Gastrocnemius medialis (tissue), 4 donors: ENCODE results near the gene MYMX. TPM values are rescaled to one million over a fixed set of nuclear protein-coding genes. Genes with fewer than 3 reads are reported as not detected.
A peak's percentile ranks its signal among the peaks of the same experiment; 100 is the strongest.

Source experiments
- ATAC-seq, 2 donors: fragments of 150-250 bp; one replicate each; pipeline ENCODE4 v1.9.1; 2016
- DNase-seq, 2 donors: peaks; one replicate each; pipeline ENCODE4 v3.0.0-alpha.2; 2019
- H3K27ac ChIP-seq, 4 donors: fragments of 200-600 bp; sonication (generic); 1 replicate in 1 of 4; 2 replicates in 3 of 4; pipeline ENCODE4 v1.5.1; 2016 to 2018; ENCODE audit warnings: mild to moderate bottlenecking in 2 of 4, moderate library complexity in 1 of 4
- H3K27me3 ChIP-seq, 3 donors: fragments of 200-600 bp; sonication (generic) in 2 of 3; 1 replicate in 1 of 3; 2 replicates in 2 of 3; pipeline versions ENCODE4 v1.5.1 to v1.6.0; 2016 to 2019; ENCODE audit warnings: mild to moderate bottlenecking in 1 of 3, moderate library complexity in 1 of 3
- H3K36me3 ChIP-seq, 2 donors: fragments of 200-600 bp; sonication (generic) in 1 of 2; one replicate each; pipeline ENCODE4 v1.5.1; 2017 to 2018
- H3K4me1 ChIP-seq, 2 donors: fragments of 200-600 bp; sonication (generic) in 1 of 2; one replicate each; pipeline ENCODE4 v1.5.1; 2016 to 2017; ENCODE audit warnings: mild to moderate bottlenecking in 2 of 2
- H3K4me3 ChIP-seq, 4 donors: fragments of 200-600 bp; sonication (generic) in 3 of 4; 1 replicate in 1 of 4; 2 replicates in 3 of 4; pipeline ENCODE4 v1.5.1; 2016 to 2019; ENCODE audit warnings: mild to moderate bottlenecking in 2 of 4
- H3K9me3 ChIP-seq, 3 donors: fragments of 200-600 bp; sonication (generic) in 2 of 3; 1 replicate in 1 of 3; 2 replicates in 2 of 3; pipeline ENCODE4 v1.5.1; 2016 to 2019
- POLR2A ChIP-seq, 2 donors: fragments of 450-650 bp; IDR thresholded peaks; one replicate each; pipeline ENCODE4 v1.6.1; 2017; ENCODE audit warnings: antibody characterized with exemption in 2 of 2, mild to moderate bottlenecking in 2 of 2, moderate library complexity in 2 of 2
- in situ Hi-C, 4 donors: fragments of 200-750 bp; cut with MboI; loops; one replicate each; pipeline versions ENCODE4 v1.15.0 to v1.8.0; 2017; ENCODE audit warnings: low sequenced_read_pairs in 4 of 4
- intact Hi-C: fragments of 100-400 bp; cut with DNase I; formaldehyde crosslinking; loops from one replicate; pipeline ENCODE4 v1.15.1; 2023; ENCODE audit warnings: low total_unique reads
- total RNA-seq, 4 donors: library from RNA; depleted of rRNA; stranded (reverse); fragments of >200 nt; gene quantifications; one replicate each; pipeline versions ENCODE4 v1.1.0 to v1.2.3, GENCODE V29; 2016
- TF ChIP-seq, protein P1 (sequence below), 5 experiments: fragments of 450-650 bp in 3 of 5; fragments of 200-600 bp in 2 of 5; sonication (generic) in 2 of 5; IDR thresholded peaks in 4 of 5; conservative IDR thresholded peaks in 1 of 5; 1 replicate in 4 of 5; 2 replicates in 1 of 5; pipeline ENCODE4 v1.5.1; 2016 to 2019; ENCODE audit warnings: antibody characterized with exemption in 5 of 5, mild to moderate bottlenecking in 3 of 5, moderate library complexity in 3 of 5

The MYMX gene
- total RNA-seq, 4 donors from 2014 or later = not detected

- Histone ChIP-seq H3K4me1 (peaks cover 71 to 75% of the 10 kb centered on the region in 2 donors), H3K36me3 (peaks cover 0 to 8% of the 10 kb centered on the region in 2 donors), H3K9me3 (no peaks in the 10 kb centered on the region), H3K4me3 (peak overlapping the region; percentile 31 to 51 (median 42)), H3K27me3 (no peaks in the 10 kb centered on the region), H3K27ac (peak overlapping the region; percentile 95 to 99 (median 98))
- TF ChIP-seq, protein P1, sequence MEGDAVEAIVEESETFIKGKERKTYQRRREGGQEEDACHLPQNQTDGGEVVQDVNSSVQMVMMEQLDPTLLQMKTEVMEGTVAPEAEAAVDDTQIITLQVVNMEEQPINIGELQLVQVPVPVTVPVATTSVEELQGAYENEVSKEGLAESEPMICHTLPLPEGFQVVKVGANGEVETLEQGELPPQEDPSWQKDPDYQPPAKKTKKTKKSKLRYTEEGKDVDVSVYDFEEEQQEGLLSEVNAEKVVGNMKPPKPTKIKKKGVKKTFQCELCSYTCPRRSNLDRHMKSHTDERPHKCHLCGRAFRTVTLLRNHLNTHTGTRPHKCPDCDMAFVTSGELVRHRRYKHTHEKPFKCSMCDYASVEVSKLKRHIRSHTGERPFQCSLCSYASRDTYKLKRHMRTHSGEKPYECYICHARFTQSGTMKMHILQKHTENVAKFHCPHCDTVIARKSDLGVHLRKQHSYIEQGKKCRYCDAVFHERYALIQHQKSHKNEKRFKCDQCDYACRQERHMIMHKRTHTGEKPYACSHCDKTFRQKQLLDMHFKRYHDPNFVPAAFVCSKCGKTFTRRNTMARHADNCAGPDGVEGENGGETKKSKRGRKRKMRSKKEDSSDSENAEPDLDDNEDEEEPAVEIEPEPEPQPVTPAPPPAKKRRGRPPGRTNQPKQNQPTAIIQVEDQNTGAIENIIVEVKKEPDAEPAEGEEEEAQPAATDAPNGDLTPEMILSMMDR (IDR thresholded peaks at IDR 0.05 in 4 of 5, conservative IDR thresholded peaks at IDR 0.05 in 1 of 5) = no peak
- no peak for TF ChIP-seq POLR2A (IDR thresholded peaks at IDR 0.05)
- no peak for ATAC-seq
- in situ Hi-C loops = loop anchor here in 1 of 4 donors (25.0 kb wide), 1 partner anchor 116 kb away; no protein-coding TSS in a partner anchor
- intact Hi-C loops = loop anchor here (5.0 kb wide), 1 partner anchor 236 kb away; no protein-coding TSS in a partner anchor
- no peak for DNase-seq
Observed at GRCh38 chr6:44228031-44228430, 11.3 kb downstream of the MYMX start.

GRCh38 chr6:44228433-44228832 lies 11.7 kb downstream of the MYMX start:
- H3K4me1 ChIP-seq = peaks cover 75 to 79% of the 10 kb centered on the region in 2 donors

GRCh38 chr6:44228836-44229235 lies 12.1 kb downstream of the MYMX start:
- no peaks in the 10 kb centered on the region for H3K27me3 ChIP-seq
- peaks cover 79 to 81% of the 10 kb centered on the region in 2 donors for H3K4me1 ChIP-seq
- ATAC-seq (peak in 1 of 2 donors; percentile 3), DNase-seq (no peak)
- TF ChIP-seq, protein P1 (IDR thresholded peaks at IDR 0.05 in 4 of 5, conservative IDR thresholded peaks at IDR 0.05 in 1 of 5) = no peak
- TF ChIP-seq POLR2A (IDR thresholded peaks at IDR 0.05) = no peak
- intact Hi-C loops (loop anchor here (5.0 kb wide), 1 partner anchor 237 kb away; no protein-coding TSS in a partner anchor), in situ Hi-C loops (loop anchor here in 1 of 4 donors (25.0 kb wide), 1 partner anchor 117 kb away; no protein-coding TSS in a partner anchor)
- peaks cover 0 to 8% of the 10 kb centered on the region in 2 donors for H3K36me3 ChIP-seq
- no peak overlapping the region for H3K4me3 ChIP-seq
- H3K27ac ChIP-seq = peak overlapping the region; percentile 95 to 99 (median 98)
- H3K9me3 ChIP-seq = no peaks in the 10 kb centered on the region

More at GRCh38 chr6:44228433-44228832, 11.7 kb downstream of the MYMX start:
- peak overlapping the region in 3 of 4 donors; percentile 31 to 51 (median 41) for H3K4me3 ChIP-seq
- H3K27ac ChIP-seq = peak overlapping the region; percentile 95 to 99 (median 98)
- no peak for DNase-seq
- H3K9me3 ChIP-seq = no peaks in the 10 kb centered on the region
- H3K36me3 ChIP-seq = peaks cover 0 to 8% of the 10 kb centered on the region in 2 donors
- peak in 1 of 2 donors; percentile 2 for ATAC-seq
- in situ Hi-C loops (loop anchor here in 1 of 4 donors (25.0 kb wide), 1 partner anchor 116 kb away; no protein-coding TSS in a partner anchor), intact Hi-C loops (loop anchor here (5.0 kb wide), 1 partner anchor 236 kb away; no protein-coding TSS in a partner anchor)
- H3K27me3 ChIP-seq = no peaks in the 10 kb centered on the region
- no peak for TF ChIP-seq POLR2A (IDR thresholded peaks at IDR 0.05)
- TF ChIP-seq, protein P1 (IDR thresholded peaks at IDR 0.05 in 4 of 5, conservative IDR thresholded peaks at IDR 0.05 in 1 of 5) = no peak

DNA sequence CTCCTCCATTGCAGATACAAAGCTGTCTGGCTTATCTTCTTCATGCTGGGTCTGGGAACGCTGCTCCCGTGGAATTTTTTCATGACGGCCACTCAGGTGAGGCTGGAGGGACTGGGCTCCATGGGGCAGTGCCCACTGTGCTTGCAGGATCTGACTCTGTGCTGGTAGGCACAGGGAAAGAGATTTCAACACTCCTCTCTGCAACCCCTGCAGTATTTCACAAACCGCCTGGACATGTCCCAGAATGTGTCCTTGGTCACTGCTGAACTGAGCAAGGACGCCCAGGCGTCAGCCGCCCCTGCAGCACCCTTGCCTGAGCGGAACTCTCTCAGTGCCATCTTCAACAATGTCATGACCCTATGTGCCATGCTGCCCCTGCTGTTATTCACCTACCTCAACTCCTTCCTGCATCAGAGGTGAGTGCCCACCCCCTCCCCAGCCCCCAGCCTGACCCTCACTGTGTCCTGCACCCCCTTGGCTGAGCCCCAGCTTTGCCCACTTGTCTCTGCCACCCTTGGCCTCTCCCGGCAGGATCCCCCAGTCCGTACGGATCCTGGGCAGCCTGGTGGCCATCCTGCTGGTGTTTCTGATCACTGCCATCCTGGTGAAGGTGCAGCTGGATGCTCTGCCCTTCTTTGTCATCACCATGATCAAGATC lies 12.8 kb downstream of the MYMX start:
- in situ Hi-C loops (loop anchor here in 2 of 4 donors (10.0 to 25.0 kb wide), 2 partner anchors 55 to 117 kb away; no protein-coding TSS in a partner anchor), intact Hi-C loops (loop anchor here (5.0 kb wide), 1 partner anchor 237 kb away; no protein-coding TSS in a partner anchor)
- TF ChIP-seq, protein P1 (IDR thresholded peaks at IDR 0.05 in 4 of 5, conservative IDR thresholded peaks at IDR 0.05 in 1 of 5) = no peak
- TF ChIP-seq POLR2A (IDR thresholded peaks at IDR 0.05) = peak; percentile 57 to 76
- ATAC-seq = peak; percentile 80 to 82
- DNase-seq = peak; percentile 88 to 94
- Histone ChIP-seq H3K36me3 (peaks cover 0 to 8% of the 10 kb centered on the region in 2 donors), H3K27ac (peak overlapping the region; percentile 95 to 99 (median 98)), H3K9me3 (no peaks in the 10 kb centered on the region), H3K4me1 (peaks cover 79 to 81% of the 10 kb centered on the region in 2 donors), H3K4me3 (no peak overlapping the region), H3K27me3 (no peaks in the 10 kb centered on the region)
